ENCODE measurements around the gene IFT81. TPM values are rescaled to one million over a fixed set of nuclear protein-coding genes. Genes with fewer than 3 reads are reported as not detected.

The IFT81 gene
- polyA plus RNA-seq, 1 experiment: 6.6 TPM

GRCh38 chr12:110186059-110186458 lies 61.9 kb downstream of the IFT81 start:
- no peak for DNase-seq (ENCODE audit: low read depth)
- no peak overlapping the region for H3K4me3 ChIP-seq (ENCODE audit: low read depth, low read length)
- TF ChIP-seq CTCF (IDR thresholded peaks at IDR 0.05; ENCODE audit: insufficient read depth, low read depth, low read length): no peak
- CTCF ChIA-PET: interaction anchor here (1.3 kb wide), 1 partner anchor 84 kb away, joined by 3 read pairs; no protein-coding TSS in a partner anchor
- H3K27me3 ChIP-seq (ENCODE audit: control insufficient read depth, insufficient read depth, low read length): no peaks in the 10 kb centered on the region
- H3K36me3 ChIP-seq (ENCODE audit: control insufficient read depth, insufficient read depth, low read length): peaks cover 2% of the 10 kb centered on the region
- POLR2A ChIA-PET: no interaction called here

GRCh38 chr12:110193196-110193595 lies 69.0 kb downstream of the IFT81 start:
- Histone ChIP-seq H3K36me3 (ENCODE audit: control insufficient read depth, insufficient read depth, low read length) (no peaks in the 10 kb centered on the region; the same call in none of the 2 replicates), H3K4me3 (ENCODE audit: low read depth, low read length) (no peak overlapping the region), H3K27me3 (ENCODE audit: control insufficient read depth, insufficient read depth, low read length) (no peaks in the 10 kb centered on the region)
- no peak for TF ChIP-seq CTCF (IDR thresholded peaks at IDR 0.05; ENCODE audit: insufficient read depth, low read depth, low read length)
- ChIA-PET POLR2A (interaction anchor here (0.7 kb wide), 1 partner anchor 66 kb away, joined by 7 read pairs; no protein-coding TSS in a partner anchor), CTCF (interaction anchor here (1.0 kb wide), 1 partner anchor 13 kb away, joined by 3 read pairs; no protein-coding TSS in a partner anchor)
- DNase-seq (ENCODE audit: low read depth): no peak

- no peaks in the 10 kb centered on the region for H3K27me3 ChIP-seq (ENCODE audit: control insufficient read depth, insufficient read depth, low read length)
- ChIA-PET POLR2A (no interaction called here), CTCF (interaction anchor here (1.0 kb wide), 1 partner anchor 27 kb away, joined by 3 read pairs; no protein-coding TSS in a partner anchor)
- no peak for TF ChIP-seq CTCF (IDR thresholded peaks at IDR 0.05; ENCODE audit: insufficient read depth, low read depth, low read length)
- H3K4me3 ChIP-seq (ENCODE audit: low read depth, low read length): no peak overlapping the region
- no peaks in the 10 kb centered on the region for H3K36me3 ChIP-seq (ENCODE audit: control insufficient read depth, insufficient read depth, low read length)
- DNase-seq (ENCODE audit: low read depth): no peak
Measured at GRCh38 chr12:110197003-110197402, 72.8 kb downstream of the IFT81 start.

GRCh38 chr12:110198386-110198785 lies 74.2 kb downstream of the IFT81 start:
- ChIA-PET POLR2A (no interaction called here), CTCF (no interaction called here)
- H3K27me3 ChIP-seq (ENCODE audit: control insufficient read depth, insufficient read depth, low read length): no peaks in the 10 kb centered on the region
- no peak for TF ChIP-seq CTCF (IDR thresholded peaks at IDR 0.05; ENCODE audit: insufficient read depth, low read depth, low read length)
- H3K4me3 ChIP-seq (ENCODE audit: low read depth, low read length): no peak overlapping the region
- no peak for DNase-seq (ENCODE audit: low read depth)
- no peaks in the 10 kb centered on the region for H3K36me3 ChIP-seq (ENCODE audit: control insufficient read depth, insufficient read depth, low read length)

GRCh38 chr12:110199339-110200123 lies 75.4 kb downstream of the IFT81 start:
- ChIA-PET CTCF (interaction anchor here (0.6 to 1.2 kb wide), 3 partner anchors 21 to 69 kb away, joined by 3 read pairs; no protein-coding TSS in a partner anchor), POLR2A (no interaction called here)
- DNase-seq (ENCODE audit: low read depth): no peak

More at GRCh38 chr12:110199339-110200123, 75.4 kb downstream of the IFT81 start:
- Histone ChIP-seq H3K36me3 (ENCODE audit: control insufficient read depth, insufficient read depth, low read length) (peaks cover 3% of the 10 kb centered on the region; the same call in 1 of the 2 replicates), H3K4me3 (ENCODE audit: low read depth, low read length) (no peak overlapping the region), H3K27me3 (ENCODE audit: control insufficient read depth, insufficient read depth, low read length) (no peaks in the 10 kb centered on the region)
- TF ChIP-seq CTCF (IDR thresholded peaks at IDR 0.05; ENCODE audit: insufficient read depth, low read depth, low read length): no peak
